Measurements from ENCODE around the gene ARHGAP44.

- TF ChIP-seq GATA2 (IDR thresholded peaks at IDR 0.05; ENCODE audit: low read depth, low read length): no peak
- no peak for TF ChIP-seq GATA3 (IDR thresholded peaks at IDR 0.05; ENCODE audit: low read depth, low read length)
Observed at GRCh38 chr17:13014801-13015200, 225.5 kb downstream of the ARHGAP44 start.
